CD4-positive, alpha-beta T cell treated with Interleukin-15 for 4 hours (primary cell): ENCODE results near the gene GNAL.
"Not testable (repeated sequence)": the region's sequence is repeated elsewhere in the genome, so short reads cannot be mapped to it uniquely, and the experiment has no call there.

Experiments
- DNase-seq: peaks from one replicate; pipeline ENCODE4 v3.0.0-alpha.2; 2020; ENCODE audit warnings: low spot score

Gene GNAL

GRCh38 chr18:11849841-11850634 is 161.0 kb downstream of the GNAL start:
- peak; percentile 40 for DNase-seq

- peak; percentile 56 for DNase-seq
Observed at GRCh38 chr18:11850821-11851145, 161.7 kb downstream of the GNAL start.

- peak; percentile 95 for DNase-seq
Observed at GRCh38 chr18:11851146-11851805, 162.2 kb downstream of the GNAL start, which contains the start of gene CHMP1B. Gene CHMP1B (plus strand): TSS chr18:11851413. CDS start chr18:11851512, 99 bp downstream.

- peak; percentile 42 for DNase-seq
Observed at GRCh38 chr18:11851806-11852337, 162.8 kb downstream of the GNAL start.

GRCh38 chr18:11854554-11854953 is 165.5 kb downstream of the GNAL start:
- not testable (repeated sequence) for DNase-seq

- DNase-seq = no peak
Observed at GRCh38 chr18:11857177-11857887, 168.3 kb downstream of the GNAL start.

- no peak for DNase-seq
Observed at GRCh38 chr18:11859282-11859830, 170.3 kb downstream of the GNAL start.

GRCh38 chr18:11859903-11860407 is 170.9 kb downstream of the GNAL start:
- DNase-seq = no peak

GRCh38 chr18:11860594-11861450 is 171.8 kb downstream of the GNAL start:
- DNase-seq = no peak

GRCh38 chr18:11861583-11862288 is 172.7 kb downstream of the GNAL start:
- DNase-seq = no peak

- no peak for DNase-seq
Observed at GRCh38 chr18:11862468-11863137, 173.5 kb downstream of the GNAL start.

- DNase-seq = no peak
Observed at GRCh38 chr18:11864471-11864870, 175.4 kb downstream of the GNAL start.

- no peak for DNase-seq
Observed at GRCh38 chr18:11865071-11865470, 176.0 kb downstream of the GNAL start.

- no peak for DNase-seq
Observed at GRCh38 chr18:11866329-11866728, 177.3 kb downstream of the GNAL start.

- no peak for DNase-seq
Observed at GRCh38 chr18:11866764-11867163, 177.7 kb downstream of the GNAL start.

- DNase-seq = no peak
Observed at GRCh38 chr18:11868230-11868629, 179.2 kb downstream of the GNAL start.

GRCh38 chr18:11871501-11871900 is 182.4 kb downstream of the GNAL start:
- peak; percentile 15 for DNase-seq

GRCh38 chr18:11872479-11873136 is 183.5 kb downstream of the GNAL start:
- DNase-seq = no peak

- no peak for DNase-seq
Observed at GRCh38 chr18:11873670-11874340, 184.7 kb downstream of the GNAL start.
